Measurements from ENCODE around the gene EPHA10.

Gene EPHA10

DNA sequence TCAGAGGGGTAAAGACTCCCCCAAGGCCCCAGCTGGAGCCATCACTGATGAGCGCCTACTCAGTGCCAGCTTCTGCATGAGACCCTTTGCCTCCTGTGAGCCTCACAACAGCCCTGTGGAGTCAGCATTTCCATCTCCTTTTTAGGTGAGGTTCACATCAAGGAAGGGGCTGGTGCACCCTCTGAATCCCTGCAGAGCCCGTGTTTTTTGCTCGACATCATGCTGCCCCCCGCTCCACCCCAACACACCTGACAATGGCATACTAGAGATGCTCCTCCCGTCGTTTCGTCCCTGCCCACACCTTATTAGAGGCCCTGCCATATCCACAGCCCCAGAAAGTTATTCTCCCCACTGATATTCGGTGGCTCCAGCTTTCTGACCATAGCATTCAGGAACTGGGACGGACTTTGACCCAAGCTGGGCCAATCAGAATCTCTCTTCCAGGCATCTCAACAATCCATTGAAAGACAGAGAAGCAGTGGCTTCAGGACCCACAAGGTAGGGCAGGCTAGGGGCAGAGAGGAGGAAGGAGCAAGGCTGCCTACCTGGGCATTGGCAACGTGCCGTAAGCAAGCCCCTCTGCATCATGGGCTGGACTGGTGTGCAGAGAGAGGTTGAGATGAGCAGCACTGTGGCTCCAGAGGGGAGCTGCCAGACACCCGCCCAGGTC is 32.7 kb downstream of the EPHA10 start:
- TF ChIP-seq, protein P1, sequence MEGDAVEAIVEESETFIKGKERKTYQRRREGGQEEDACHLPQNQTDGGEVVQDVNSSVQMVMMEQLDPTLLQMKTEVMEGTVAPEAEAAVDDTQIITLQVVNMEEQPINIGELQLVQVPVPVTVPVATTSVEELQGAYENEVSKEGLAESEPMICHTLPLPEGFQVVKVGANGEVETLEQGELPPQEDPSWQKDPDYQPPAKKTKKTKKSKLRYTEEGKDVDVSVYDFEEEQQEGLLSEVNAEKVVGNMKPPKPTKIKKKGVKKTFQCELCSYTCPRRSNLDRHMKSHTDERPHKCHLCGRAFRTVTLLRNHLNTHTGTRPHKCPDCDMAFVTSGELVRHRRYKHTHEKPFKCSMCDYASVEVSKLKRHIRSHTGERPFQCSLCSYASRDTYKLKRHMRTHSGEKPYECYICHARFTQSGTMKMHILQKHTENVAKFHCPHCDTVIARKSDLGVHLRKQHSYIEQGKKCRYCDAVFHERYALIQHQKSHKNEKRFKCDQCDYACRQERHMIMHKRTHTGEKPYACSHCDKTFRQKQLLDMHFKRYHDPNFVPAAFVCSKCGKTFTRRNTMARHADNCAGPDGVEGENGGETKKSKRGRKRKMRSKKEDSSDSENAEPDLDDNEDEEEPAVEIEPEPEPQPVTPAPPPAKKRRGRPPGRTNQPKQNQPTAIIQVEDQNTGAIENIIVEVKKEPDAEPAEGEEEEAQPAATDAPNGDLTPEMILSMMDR (IDR thresholded peaks at IDR 0.05; ENCODE audit: low read depth, low read length, missing control alignments), result no peak
- DNase-seq (ENCODE audit: extremely low read depth, low read depth), result no peak
- no peak overlapping the region for H3K4me3 ChIP-seq (replicated peaks; ENCODE audit: low read depth, low read length)

GRCh38 chr1:37731312-37732019 is 33.5 kb downstream of the EPHA10 start:
- TF ChIP-seq, protein P1 (IDR thresholded peaks at IDR 0.05; ENCODE audit: low read depth, low read length, missing control alignments), result no peak
- no peak overlapping the region for H3K4me3 ChIP-seq (replicated peaks; ENCODE audit: low read depth, low read length)
- DNase-seq (ENCODE audit: extremely low read depth, low read depth), result no peak

DNA sequence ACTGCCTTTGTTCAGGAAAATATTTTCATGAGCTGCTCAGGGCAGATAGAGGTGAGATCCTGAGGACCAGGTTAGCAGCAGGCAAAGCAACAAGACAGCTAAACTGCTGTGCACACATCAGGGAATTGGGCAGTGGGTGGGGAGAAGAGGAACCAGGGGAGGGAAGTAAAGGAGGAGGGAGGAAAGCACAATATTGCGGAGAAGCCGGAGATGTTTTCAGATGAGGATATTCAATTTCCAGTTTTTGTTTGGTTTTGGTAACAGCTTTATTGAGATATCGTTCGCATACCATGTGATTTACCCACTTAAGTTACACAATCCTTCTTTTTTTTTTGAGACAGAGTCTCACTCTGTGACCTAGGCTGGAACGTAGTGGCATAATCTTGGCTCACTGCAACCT is 34.5 kb downstream of the EPHA10 start:
- TF ChIP-seq, protein P1 (IDR thresholded peaks at IDR 0.05; ENCODE audit: low read depth, low read length, missing control alignments), result no peak
- no peak for DNase-seq (ENCODE audit: extremely low read depth, low read depth)
- no peak overlapping the region for H3K4me3 ChIP-seq (replicated peaks; ENCODE audit: low read depth, low read length)

- DNase-seq (ENCODE audit: extremely low read depth, low read depth), result no peak
- TF ChIP-seq, protein P1 (IDR thresholded peaks at IDR 0.05; ENCODE audit: low read depth, low read length, missing control alignments), result no peak
- no peak overlapping the region for H3K4me3 ChIP-seq (replicated peaks; ENCODE audit: low read depth, low read length)
Observed at GRCh38 chr1:37728416-37728815, 36.5 kb downstream of the EPHA10 start.

DNA sequence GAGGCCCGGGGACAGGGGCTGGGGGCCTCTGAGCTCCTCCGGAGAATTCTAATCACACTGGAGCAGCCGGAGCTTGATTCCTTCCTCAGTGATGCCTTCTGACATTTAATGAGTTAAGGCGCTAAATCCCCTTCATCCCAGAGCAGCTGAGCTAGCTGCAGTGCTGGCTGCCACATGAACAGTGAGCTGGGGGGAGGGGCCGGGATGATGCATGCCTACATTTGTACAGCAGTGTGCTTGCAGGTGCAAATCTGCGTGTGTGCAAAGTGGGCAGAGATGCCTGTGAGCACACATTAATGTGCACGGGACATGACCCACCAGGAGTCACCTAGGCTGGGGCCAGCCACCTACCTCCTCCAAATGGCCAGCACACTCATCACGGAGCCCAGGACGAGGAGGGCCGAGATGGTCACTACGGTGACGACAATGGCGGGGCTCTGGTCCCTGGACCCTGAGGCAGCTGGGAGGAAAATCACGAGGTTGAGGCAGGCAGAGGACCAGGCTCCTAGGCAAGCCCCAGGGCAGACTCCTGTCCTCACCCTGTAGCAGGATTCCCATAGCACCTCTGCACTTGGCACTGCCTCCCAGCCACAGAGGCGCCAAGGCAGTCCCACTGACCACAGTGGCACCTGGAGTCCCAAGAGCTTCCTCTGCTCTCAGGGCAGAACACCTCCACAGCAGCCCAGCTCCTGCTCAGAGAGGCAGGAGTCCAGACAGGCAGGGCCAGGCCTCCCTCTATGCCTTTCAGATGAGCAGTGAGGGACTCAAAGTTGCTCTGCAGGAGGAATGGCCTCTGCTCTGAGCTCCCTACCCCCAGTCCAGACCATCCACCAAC is 38.0 kb downstream of the EPHA10 start:
- no peak for DNase-seq (ENCODE audit: extremely low read depth, low read depth)
- TF ChIP-seq, protein P1 (IDR thresholded peaks at IDR 0.05; ENCODE audit: low read depth, low read length, missing control alignments), result no peak
- H3K4me3 ChIP-seq (replicated peaks; ENCODE audit: low read depth, low read length), result no peak overlapping the region

DNA sequence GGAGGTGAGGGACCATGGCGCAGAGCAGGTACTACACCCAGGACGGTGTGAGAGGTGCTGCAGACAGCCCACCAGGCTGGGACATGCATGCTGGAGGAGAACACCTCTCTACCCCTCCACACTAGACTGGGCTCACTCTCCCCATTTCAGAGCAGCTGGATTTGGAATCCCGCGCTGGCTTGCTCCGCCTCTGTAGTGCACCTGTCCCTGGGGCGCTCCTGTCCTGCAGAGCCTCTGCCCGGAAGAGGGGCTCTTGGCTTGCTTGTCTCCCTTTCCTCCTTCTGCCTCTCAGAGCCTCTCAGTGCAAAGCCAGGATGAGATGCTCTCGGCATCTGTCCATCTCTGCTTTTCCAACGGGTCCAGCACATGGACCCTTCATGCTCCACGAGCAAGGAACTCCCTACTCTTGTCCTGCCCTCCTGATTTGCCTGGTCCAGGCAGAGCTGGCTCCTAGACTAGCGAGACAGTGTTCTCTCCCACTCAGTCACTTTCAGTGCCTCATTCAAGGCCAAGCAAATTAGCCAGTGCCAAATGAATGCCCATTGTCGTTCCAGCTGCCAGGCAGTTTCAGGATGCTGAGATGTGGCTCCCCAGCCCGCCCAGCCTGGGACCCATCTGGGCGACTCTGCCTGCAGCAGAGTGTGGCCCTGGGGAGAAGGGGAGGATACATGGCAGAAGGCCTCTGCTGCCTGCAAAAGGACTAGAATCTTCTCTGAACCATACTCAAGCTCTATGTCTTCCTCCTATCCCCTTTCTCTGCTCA is 38.9 kb downstream of the EPHA10 start:
- TF ChIP-seq, protein P1 (IDR thresholded peaks at IDR 0.05; ENCODE audit: low read depth, low read length, missing control alignments), result no peak
- DNase-seq (ENCODE audit: extremely low read depth, low read depth), result no peak
- H3K4me3 ChIP-seq (replicated peaks; ENCODE audit: low read depth, low read length), result no peak overlapping the region
